H1 (cell line): ENCODE measurements around the gene HOGA1. TPM values are rescaled to one million over a fixed set of nuclear protein-coding genes. Genes with fewer than 3 reads are reported as not detected.

Source experiments
- CTCF ChIA-PET: fragments of 300-600 bp; sonication (Branson Sonifier 250); formaldehyde crosslinking; loops from one replicate; lab custom pipeline; 2021; ENCODE audit not compliant: partially characterized antibody; lab: Charles Lee
- POLR2A ChIA-PET: fragments of 300-600 bp; sonication (Branson Sonifier 250); formaldehyde crosslinking; loops from one replicate; lab custom pipeline; 2021; ENCODE audit warnings: inconsistent platforms; ENCODE audit not compliant: partially characterized antibody; lab: Charles Lee
- DNase-seq, 2 experiments: peaks; one replicate each; pipeline versions ENCODE4 v3.0.0 to v3.0.0-alpha.2; 2010 to 2022; ENCODE audit warnings: low spot score in 2 of 2, low read depth in 1 of 2, mixed read lengths in 1 of 2
- FAIRE-seq: peaks from 2 replicates; lab custom pipeline; 2011; peaks lifted over from hg19 to GRCh38; lab: Jason Lieb, UNC
- H2AFZ ChIP-seq: 2 replicates; pipeline ENCODE4 v1.8.1; 2012; ENCODE audit warnings: low read length, inconsistent platforms
- H2AK5ac ChIP-seq: 2 replicates; pipeline ENCODE4 v1.6.1; 2013; ENCODE audit warnings: low read depth, low read length
- H2BK120ac ChIP-seq: replicated peaks from 2 replicates; pipeline ENCODE3; 2013; ENCODE audit warnings: low read depth, low read length, inconsistent platforms
- H2BK12ac ChIP-seq: 2 replicates; pipeline ENCODE4 v1.6.1; 2013; ENCODE audit warnings: low read depth, low read length
- H2BK15ac ChIP-seq: 2 replicates; pipeline ENCODE4 v1.6.1; 2013; ENCODE audit warnings: low read length
- H2BK20ac ChIP-seq: 2 replicates; pipeline ENCODE4 v1.6.1; 2013; ENCODE audit warnings: low read length
- H2BK5ac ChIP-seq: 2 replicates; pipeline ENCODE4 v1.6.1; 2013; ENCODE audit warnings: low read depth, low read length
- H3K14ac ChIP-seq: 2 replicates; pipeline ENCODE4 v1.6.1; 2013; ENCODE audit warnings: inconsistent platforms; ENCODE audit not compliant: insufficient read length
- H3K18ac ChIP-seq: 2 replicates; pipeline ENCODE4 v1.6.1; 2013; ENCODE audit warnings: low read length; ENCODE audit errors: extremely low read depth
- H3K23ac ChIP-seq: 2 replicates; pipeline ENCODE4 v1.6.1; 2013; ENCODE audit warnings: inconsistent platforms; ENCODE audit not compliant: insufficient read length
- H3K23me2 ChIP-seq: 2 replicates; pipeline ENCODE4 v1.6.1; 2013; ENCODE audit warnings: low read depth, low read length
- H3K27ac ChIP-seq: 2 replicates; pipeline ENCODE4 v1.6.1; 2011; ENCODE audit warnings: low read depth, low read length, inconsistent platforms
- H3K27me3 ChIP-seq, 4 experiments: replicated peaks in 1 of 4; 1 replicate in 1 of 4; 2 replicates in 3 of 4; pipeline versions ENCODE4 v1.6.1 to v1.8.1; 2011 to 2013; ENCODE audit warnings: low read length in 3 of 4, mild to moderate bottlenecking in 3 of 4, inconsistent platforms in 2 of 4, mixed read lengths in 2 of 4, moderate library complexity in 1 of 4; ENCODE audit not compliant: control insufficient read depth in 3 of 4, insufficient read depth in 3 of 4; ENCODE audit errors: extremely low read depth in 1 of 4
- H3K36me3 ChIP-seq, 4 experiments: 2 replicates each; pipeline versions ENCODE4 v1.6.1 to v1.8.1; 2011 to 2013; ENCODE audit warnings: mild to moderate bottlenecking in 4 of 4, low read length in 3 of 4, moderate library complexity in 2 of 4, control low read depth in 1 of 4, inconsistent platforms in 1 of 4; ENCODE audit not compliant: insufficient read depth in 4 of 4, control insufficient read depth in 2 of 4
- H3K4ac ChIP-seq: replicated peaks from 2 replicates; pipeline ENCODE3; 2013; ENCODE audit warnings: low read length, low read depth, mixed read lengths, inconsistent platforms; ENCODE audit not compliant: insufficient read length
- H3K4me1 ChIP-seq, 4 experiments: replicated peaks in 1 of 4; 1 replicate in 1 of 4; 2 replicates in 3 of 4; pipeline versions ENCODE4 v1.6.1 to v1.8.1; 2011 to 2013; ENCODE audit warnings: low read length in 3 of 4, inconsistent platforms in 2 of 4, mixed read lengths in 1 of 4; ENCODE audit not compliant: insufficient read depth in 4 of 4, control insufficient read depth in 3 of 4
- H3K4me2 ChIP-seq, 2 experiments: 2 replicates each; pipeline versions ENCODE4 v1.6.1 to v1.8.1; 2011 to 2013; ENCODE audit warnings: low read depth in 2 of 2, low read length in 2 of 2, control low read depth in 1 of 2, inconsistent platforms in 1 of 2, mild to moderate bottlenecking in 1 of 2; ENCODE audit not compliant: insufficient read depth in 1 of 2
- H3K4me3 ChIP-seq, 4 experiments: fragments of 200-600, 300-600 bp in 1 of 4; sonication (generic), shearing (Covaris generic), sonication (Bioruptor Twin) in 1 of 4; 2 replicates each; pipeline versions ENCODE4 v1.5.1 to v1.8.1; 2011 to 2016; ENCODE audit warnings: low read length in 4 of 4, low read depth in 3 of 4, control low read depth in 2 of 4, inconsistent platforms in 2 of 4, mild to moderate bottlenecking in 2 of 4, mixed read lengths in 1 of 4, moderate library complexity in 1 of 4; ENCODE audit not compliant: insufficient read depth in 2 of 4; ENCODE audit errors: extremely low read depth in 1 of 4
- H3K56ac ChIP-seq: replicated peaks from 2 replicates; pipeline ENCODE3; 2013; ENCODE audit warnings: low read depth, mild to moderate bottlenecking, mixed read lengths, low read length, inconsistent platforms; ENCODE audit not compliant: insufficient read length
- H3K79me1 ChIP-seq: 2 replicates; pipeline ENCODE4 v1.6.1; 2013; ENCODE audit warnings: low read depth, low read length, control low read depth
- H3K79me2 ChIP-seq, 2 experiments: 2 replicates each; pipeline versions ENCODE4 v1.6.1 to v1.8.1; 2012 to 2013; ENCODE audit warnings: low read length in 2 of 2, mild to moderate bottlenecking in 2 of 2, inconsistent platforms in 1 of 2; ENCODE audit not compliant: insufficient read depth in 2 of 2, control insufficient read depth in 1 of 2
- H3K9ac ChIP-seq, 4 experiments: replicated peaks in 1 of 4; 1 replicate in 1 of 4; 2 replicates in 3 of 4; pipeline versions ENCODE4 v1.6.1 to v1.8.1; 2011 to 2013; ENCODE audit warnings: low read depth in 3 of 4, low read length in 3 of 4, control low read depth in 2 of 4, mild to moderate bottlenecking in 2 of 4, moderate library complexity in 2 of 4, inconsistent platforms in 1 of 4; ENCODE audit errors: extremely low read depth in 1 of 4
- H3K9me3 ChIP-seq, 2 experiments: 2 replicates each; pipeline versions ENCODE4 v1.6.1 to v1.8.1; 2012 to 2013; ENCODE audit warnings: mild to moderate bottlenecking in 2 of 2, moderate library complexity in 2 of 2, control low read depth in 1 of 2, inconsistent platforms in 1 of 2, low read depth in 1 of 2, low read length in 1 of 2, mixed read lengths in 1 of 2; ENCODE audit not compliant: insufficient read depth in 2 of 2
- H4K20me1 ChIP-seq, 2 experiments: replicated peaks in 1 of 2; 2 replicates each; pipeline versions ENCODE3 to v1.8.1; 2011 to 2013; ENCODE audit warnings: inconsistent platforms in 2 of 2, low read length in 2 of 2, mild to moderate bottlenecking in 1 of 2; ENCODE audit not compliant: insufficient read depth in 2 of 2, control insufficient read depth in 1 of 2
- H4K5ac ChIP-seq: 2 replicates; pipeline ENCODE4 v1.6.1; 2013; ENCODE audit warnings: low read length, low read depth, mixed read lengths, inconsistent platforms; ENCODE audit not compliant: insufficient read length
- H4K8ac ChIP-seq: 2 replicates; pipeline ENCODE4 v1.8.0; 2013; ENCODE audit warnings: mild to moderate bottlenecking, moderate library complexity, low read length, inconsistent platforms; ENCODE audit not compliant: insufficient read depth; ENCODE audit errors: extremely low read depth
- H4K91ac ChIP-seq: replicated peaks from 2 replicates; pipeline ENCODE3; 2013; ENCODE audit warnings: low read length, mixed read lengths, inconsistent platforms; ENCODE audit not compliant: insufficient read length
- MAFK ChIP-seq: IDR thresholded peaks from 2 replicates; pipeline ENCODE4 v1.6.1; 2012; ENCODE audit warnings: low read depth, mild to moderate bottlenecking, improper control_type of control experiment, low read length
- POLR2A ChIP-seq, 2 experiments: IDR thresholded peaks; 1 replicate in 1 of 2; 2 replicates in 1 of 2; pipeline ENCODE4 v1.6.1; 2011; ENCODE audit warnings: low read depth in 2 of 2, low read length in 2 of 2, mild to moderate bottlenecking in 2 of 2; ENCODE audit errors: control extremely low read depth in 1 of 2
- TAF7 ChIP-seq: optimal IDR thresholded peaks from 2 replicates; pipeline ENCODE3; 2011; ENCODE audit warnings: low read depth, mild to moderate bottlenecking, inconsistent platforms, low read length, moderate library complexity, borderline replicate concordance
- whole genome bisulfite sequencing, 2 experiments: shearing (Covaris generic) in 1 of 2; methylation state at CpG; one replicate each; pipeline versions ENCODE4 v1.1.6 to v1.1.7; 2013 to 2015; ENCODE audit warnings: low lambda C conversion rate in 2 of 2, mixed read lengths in 2 of 2, inconsistent platforms in 1 of 2, low coverage in 1 of 2, missing lambda C conversion rate in 1 of 2; ENCODE audit not compliant: insufficient replicate concordance in 2 of 2, insufficient coverage in 1 of 2, insufficient read length in 1 of 2; ENCODE audit errors: extremely low coverage in 1 of 2, missing lambda C conversion rate in 1 of 2; 5-methylcytosine and 5-hydroxymethylcytosine counted together
- polyA plus RNA-seq, 7 experiments: library from polyadenylated mRNA; depleted of rRNA in 3 of 7; stranded (reverse) in 5 of 7; unstranded in 2 of 7; fragments of >200 nt in 5 of 7; fragments of 200-250 nt in 2 of 7; gene quantifications; 1 replicate in 5 of 7; 2 replicates in 1 of 7; 4 replicates in 1 of 7; pipeline versions ENCODE4 v1.2.1 to v1.2.3, GENCODE V29; 2011 to 2013; ENCODE audit warnings: missing spikeins in 2 of 7, mixed read lengths in 2 of 7
- total RNA-seq: library from RNA; stranded (reverse); fragmentation: NEBNext Ultra II Directional; extraction: Animal tissue kit (Norgen Biotek cat#: 25700); gene quantifications from 2 replicates; pipeline ENCODE4 v1.2.1, GENCODE V29; 2021

The HOGA1 gene
- total and polyA plus RNA-seq, 2 of the 8 experiments (the other 6 are each of a cell fraction or from before 2014, with no cell fraction given): 0.28 to 1.00 TPM

DNA sequence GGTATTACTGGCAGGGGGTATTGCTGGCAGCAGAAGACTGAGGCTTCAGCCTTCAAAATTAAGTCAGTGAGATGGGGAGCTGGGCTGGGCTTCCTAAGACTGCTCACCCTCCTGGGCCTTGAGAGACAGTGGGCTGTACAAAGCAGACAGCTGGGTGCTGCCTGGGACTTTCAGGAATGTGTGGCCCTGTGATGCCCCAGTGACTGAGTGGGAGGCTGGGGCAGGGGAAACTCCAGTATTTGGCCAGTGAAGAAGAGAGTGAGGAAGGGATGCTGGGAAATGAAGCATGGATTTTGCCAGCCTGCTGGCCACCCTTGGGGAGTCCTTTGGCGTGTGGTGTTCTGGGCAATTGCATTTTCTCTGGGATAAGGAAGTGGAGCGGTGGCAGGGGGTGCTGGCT, 11.2 kb upstream of the HOGA1 start:
- Histone ChIP-seq H4K5ac (no peak overlapping the region), H3K27ac (no peak overlapping the region), H3K79me2 (no peaks in the 10 kb centered on the region), H3K9me3 (no peaks in the 10 kb centered on the region), H3K4ac (no peak overlapping the region), H2BK12ac (no peak overlapping the region), H3K56ac (no peak overlapping the region), H2BK20ac (no peak overlapping the region), H4K91ac (no peak overlapping the region), H2AK5ac (no peak overlapping the region), H3K23me2 (no peaks in the 10 kb centered on the region), H3K36me3 (peaks cover 0 to 14% (median 2%) of the 10 kb centered on the region in 4 experiments; a peak in 4 of 8 replicates), H3K14ac (no peak overlapping the region), H2BK15ac (no peak overlapping the region), H3K9ac (no peak overlapping the region), H2BK5ac (no peak overlapping the region), H4K8ac (no peak overlapping the region), H2BK120ac (no peak overlapping the region), H3K18ac (no peak overlapping the region), H3K23ac (no peak overlapping the region), H4K20me1 (peaks cover 0 to 2% of the 10 kb centered on the region in 2 experiments), H2AFZ (no peak overlapping the region), H3K4me3 (no peak overlapping the region), H3K27me3 (no peaks in the 10 kb centered on the region; a peak in 1 of 7 replicates), H3K4me1 (peaks cover 2 to 6% (median 4%) of the 10 kb centered on the region in 4 experiments; a peak in 3 of 7 replicates), H3K79me1 (no peaks in the 10 kb centered on the region), H3K4me2 (no peak overlapping the region)
- DNase-seq (no peak), FAIRE-seq (no peak)
- ChIA-PET CTCF (interaction anchor here (0.6 to 12.9 kb wide), 26 partner anchors 11 to 124 kb away, joined by 3 to 169 read pairs (median 7); partner anchors contain the start of genes C10orf62 and HOGA1), POLR2A (interaction anchor here (1.7 kb wide), 1 partner anchor 9 kb away, joined by 8 read pairs; no protein-coding TSS in a partner anchor)
- WGBS, 2 experiments: 88% methylated on average over 2 of the region's 2 CpGs; no CpG with 5 or more reads in 1 of the 2 experiments
- TF ChIP-seq MAFK (no peak), TAF7 (no peak), POLR2A (IDR thresholded peaks at IDR 0.05; ENCODE audit: control extremely low read depth in 1 of 2, low read depth in 2 of 2, low read length in 2 of 2) (no peak)
